Naive thymus-derived CD4-positive, alpha-beta T cell (primary cell): ENCODE measurements around the gene VGLL4. TPM values are rescaled to one million over a fixed set of nuclear protein-coding genes. Genes with fewer than 3 reads are reported as not detected.

Source experiments
- ATAC-seq: fragments of 150-1000 bp; cut with Tn5 transposase; 2 replicates; pipeline ENCODE4 v1.10.0; 2021; ENCODE audit warnings: mild to moderate bottlenecking, moderate library complexity
- CTCF ChIA-PET: fragments of 350-600 bp; sonication (Branson Sonifier 250); formaldehyde crosslinking; loops from one replicate; lab custom pipeline; 2021; ENCODE audit warnings: antibody characterized with exemption; lab: Charles Lee
- POLR2A ChIA-PET: fragments of 350-600 bp; sonication (Branson Sonifier 250); formaldehyde crosslinking; loops from one replicate; lab custom pipeline; 2021; ENCODE audit warnings: antibody characterized with exemption, inconsistent platforms; lab: Charles Lee
- DNase-seq, 9 donors: peaks; one replicate each; pipeline versions ENCODE4 v3.0.0 to v3.0.0-alpha.2; 2020 to 2022; ENCODE audit warnings: mixed read lengths in 1 of 9
- H3K27ac ChIP-seq: one replicate; pipeline ENCODE4 v1.7.0; 2013; ENCODE audit warnings: mild to moderate bottlenecking, low read depth, low read length, moderate library complexity
- H3K27me3 ChIP-seq, 2 donors: one replicate each; pipeline ENCODE4 v1.7.0; 2013; ENCODE audit warnings: low read length in 2 of 2, mild to moderate bottlenecking in 2 of 2, moderate library complexity in 2 of 2; ENCODE audit not compliant: control insufficient read depth in 2 of 2, insufficient read depth in 2 of 2
- H3K36me3 ChIP-seq, 3 experiments: 1 replicate in 2 of 3; 2 replicates in 1 of 3; pipeline ENCODE4 v1.7.0; 2013; ENCODE audit warnings: low read length in 3 of 3, mild to moderate bottlenecking in 3 of 3, moderate library complexity in 1 of 3; ENCODE audit not compliant: insufficient read depth in 3 of 3, control insufficient read depth in 2 of 3
- H3K4me1 ChIP-seq, 2 donors: one replicate each; pipeline ENCODE4 v1.7.0; 2013; ENCODE audit warnings: low read length in 2 of 2, mild to moderate bottlenecking in 2 of 2, moderate library complexity in 1 of 2; ENCODE audit not compliant: control insufficient read depth in 2 of 2, insufficient read depth in 2 of 2
- H3K4me3 ChIP-seq: 2 replicates; pipeline ENCODE4 v1.7.0; 2013; ENCODE audit warnings: mild to moderate bottlenecking, low read length
- H3K9me3 ChIP-seq, 3 experiments: 1 replicate in 2 of 3; 2 replicates in 1 of 3; pipeline ENCODE4 v1.7.0; 2013; ENCODE audit warnings: low read length in 3 of 3; ENCODE audit not compliant: control insufficient read depth in 2 of 3
- H3K27ac Mint-ChIP-seq, 9 donors: one replicate each; pipeline ENCODE4 v1.8.0; 2020 to 2022; ENCODE audit warnings: mixed read lengths in 9 of 9, mild to moderate bottlenecking in 8 of 9, moderate library complexity in 5 of 9, inconsistent platforms in 2 of 9
- H3K27me3 Mint-ChIP-seq, 5 donors: one replicate each; pipeline ENCODE4 v1.8.0; 2021 to 2022; ENCODE audit warnings: mixed read lengths in 5 of 5, mild to moderate bottlenecking in 1 of 5
- H3K36me3 Mint-ChIP-seq, 5 donors: one replicate each; pipeline ENCODE4 v1.8.0; 2020 to 2022; ENCODE audit warnings: mixed read lengths in 5 of 5, mild to moderate bottlenecking in 3 of 5, inconsistent platforms in 1 of 5
- H3K4me1 Mint-ChIP-seq, 7 donors: one replicate each; pipeline ENCODE4 v1.8.0; 2020 to 2022; ENCODE audit warnings: mixed read lengths in 7 of 7, mild to moderate bottlenecking in 3 of 7, inconsistent platforms in 1 of 7
- H3K4me3 Mint-ChIP-seq, 10 donors: one replicate each; pipeline ENCODE4 v1.8.0; 2020 to 2022; ENCODE audit warnings: mild to moderate bottlenecking in 10 of 10, mixed read lengths in 10 of 10, moderate library complexity in 6 of 10, inconsistent platforms in 2 of 10
- H3K9me3 Mint-ChIP-seq, 11 donors: one replicate each; pipeline ENCODE4 v1.8.0; 2020 to 2022; ENCODE audit warnings: mixed read lengths in 11 of 11, mild to moderate bottlenecking in 4 of 11, inconsistent platforms in 1 of 11, moderate library complexity in 1 of 11
- intact Hi-C, 2 donors: fragments of 100-400 bp; cut with micrococcal nuclease; formaldehyde crosslinking; loops; one replicate each; pipeline ENCODE4 v1.15.1; 2023
- polyA plus RNA-seq, 2 donors: library from polyadenylated mRNA; unstranded; fragments of 300-500 nt; fragmentation: Illumina TruSeq; gene quantifications; one replicate each; pipeline ENCODE4 v1.2.3, GENCODE V29; 2021
- total RNA-seq, 6 experiments: library from RNA in 5 of 6; stranded (reverse) in 5 of 6; gene quantifications; 1 replicate in 5 of 6; 2 replicates in 1 of 6; pipeline ENCODE4 v1.2.3 and lab custom pipeline; 2021 to 2026

VGLL4 gene
- total and polyA plus RNA-seq, 7 experiments from 2014 or later: 18.6 to 44.8 (median 23.8) TPM

DNA sequence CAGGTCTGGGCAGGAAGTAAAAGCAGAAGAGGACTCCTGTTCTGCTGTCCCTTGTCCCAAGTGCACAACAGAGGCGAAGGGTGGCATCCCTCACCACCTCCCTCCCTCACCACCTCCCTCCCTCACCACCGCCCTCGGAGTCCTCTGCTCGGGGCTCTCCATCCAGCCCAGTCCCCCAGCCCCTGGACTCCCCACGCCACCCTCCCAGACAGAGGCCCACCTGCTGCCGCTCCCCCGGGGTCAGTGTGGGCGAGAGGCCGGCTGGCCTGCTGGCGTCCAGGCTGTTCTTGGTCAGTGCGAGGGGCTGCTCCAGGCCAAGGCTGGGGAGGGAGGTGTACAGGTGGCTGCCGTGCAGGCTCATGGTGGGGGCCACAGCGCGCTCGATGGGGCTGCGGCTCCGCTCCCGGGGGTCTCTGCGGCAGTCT, 79.1 kb downstream of the VGLL4 start:
- Histone ChIP-seq H3K27me3 (no peaks in the 10 kb centered on the region), H3K27ac (no peak overlapping the region), H3K4me3 (no peak overlapping the region), H3K36me3 (peaks cover 0 to 76% (median 3%) of the 10 kb centered on the region in 3 experiments), H3K9me3 (no peaks in the 10 kb centered on the region), H3K4me1 (no peaks in the 10 kb centered on the region)
- ChIA-PET POLR2A (no interaction called here), CTCF (no interaction called here)
- DNase-seq (no peak), ATAC-seq (no peak)
- intact Hi-C loops: loop anchor here in 1 of 2 donors (5.0 kb wide), 1 partner anchor 78 kb away; the partner anchor contains the start of gene VGLL4
- peaks cover 0 to 22% (median 5%) of the 10 kb centered on the region in 5 donors for H3K36me3 Mint-ChIP-seq
- H3K27me3 Mint-ChIP-seq: no peaks in the 10 kb centered on the region
- no peak overlapping the region for H3K4me3 Mint-ChIP-seq
- H3K27ac Mint-ChIP-seq: peak overlapping the region in 1 of 9 donors; percentile 25
- peaks cover 0 to 18% (median 4%) of the 10 kb centered on the region in 7 donors for H3K4me1 Mint-ChIP-seq
- no peaks in the 10 kb centered on the region for H3K9me3 Mint-ChIP-seq

DNA sequence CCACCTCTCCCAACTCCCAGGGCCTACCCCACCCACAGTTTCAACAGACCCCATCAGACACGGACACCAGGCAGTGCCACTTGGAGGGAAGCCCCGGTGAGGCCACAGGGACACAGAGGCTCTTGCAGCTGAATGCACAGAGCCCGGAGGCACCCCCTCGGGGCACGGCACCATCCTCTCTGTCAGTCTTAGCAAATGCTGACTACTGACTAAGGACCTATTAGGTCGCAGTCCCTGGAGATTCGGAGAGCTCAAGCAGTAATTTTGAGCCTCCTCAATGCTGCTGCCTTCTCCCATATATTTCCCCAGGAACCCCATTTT, 79.9 kb downstream of the VGLL4 start:
- Mint-ChIP-seq H3K36me3 (peaks cover 0 to 22% (median 5%) of the 10 kb centered on the region in 5 donors), H3K27me3 (no peaks in the 10 kb centered on the region), H3K4me3 (no peak overlapping the region), H3K4me1 (peaks cover 0 to 18% (median 4%) of the 10 kb centered on the region in 7 donors), H3K27ac (peak overlapping the region in 2 of 9 donors; percentile 32 to 78), H3K9me3 (no peaks in the 10 kb centered on the region)
- POLR2A ChIA-PET: no interaction called here
- Histone ChIP-seq H3K9me3 (no peaks in the 10 kb centered on the region), H3K27ac (no peak overlapping the region), H3K4me3 (no peak overlapping the region), H3K4me1 (no peaks in the 10 kb centered on the region), H3K27me3 (no peaks in the 10 kb centered on the region), H3K36me3 (peaks cover 0 to 82% (median 3%) of the 10 kb centered on the region in 3 experiments)
- no peak for ATAC-seq
- intact Hi-C loops: no loop called here
- DNase-seq: no peak
- CTCF ChIA-PET: interaction anchor here (0.6 kb wide), 1 partner anchor 80 kb away, joined by 3 read pairs; the partner anchor contains the start of gene VGLL4

DNA sequence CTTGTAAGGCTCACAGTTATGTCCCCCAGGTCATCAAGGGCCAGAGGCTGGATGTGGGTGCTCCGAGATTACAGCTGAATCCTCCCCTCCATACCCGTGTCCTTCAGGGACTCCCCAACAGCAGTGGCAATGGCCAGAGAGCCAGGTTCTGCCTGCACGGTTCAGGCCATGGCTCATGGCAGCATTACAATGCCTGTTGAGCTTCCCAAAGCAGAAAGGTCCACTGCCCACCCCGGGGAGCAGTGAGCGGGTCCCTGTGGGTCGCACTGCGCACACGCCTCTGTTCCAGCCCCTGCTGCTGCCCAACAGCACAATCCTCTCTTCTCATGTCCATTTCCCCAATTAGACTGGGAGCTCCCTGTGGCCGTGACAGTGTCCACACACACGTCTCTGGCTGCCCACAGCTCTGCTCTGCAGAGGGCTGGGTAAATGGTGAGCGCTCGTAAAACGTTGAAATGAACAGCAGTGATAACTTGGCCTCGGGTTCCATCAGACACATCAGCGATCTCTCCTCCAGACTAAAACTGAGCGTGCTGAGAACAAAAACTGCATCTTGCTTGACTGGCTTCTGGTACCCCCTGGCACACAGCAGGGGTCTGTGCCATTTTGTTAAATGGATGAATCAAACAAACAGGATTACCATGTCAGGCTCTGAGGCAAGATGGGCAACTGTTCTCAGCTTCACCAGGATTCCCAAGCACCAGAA, 80.4 kb downstream of the VGLL4 start:
- Histone ChIP-seq H3K27me3 (no peaks in the 10 kb centered on the region), H3K27ac (no peak overlapping the region), H3K4me3 (no peak overlapping the region), H3K4me1 (no peaks in the 10 kb centered on the region), H3K9me3 (no peaks in the 10 kb centered on the region), H3K36me3 (peaks cover 0 to 84% (median 3%) of the 10 kb centered on the region in 3 experiments)
- Mint-ChIP-seq H3K9me3 (no peaks in the 10 kb centered on the region), H3K4me1 (peaks cover 0 to 18% (median 4%) of the 10 kb centered on the region in 7 donors), H3K36me3 (peaks cover 0 to 22% (median 5%) of the 10 kb centered on the region in 5 donors), H3K27ac (peak overlapping the region in 2 of 9 donors; percentile 56 to 78), H3K27me3 (no peaks in the 10 kb centered on the region), H3K4me3 (no peak overlapping the region)
- intact Hi-C loops: no loop called here
- ATAC-seq (no peak), DNase-seq (no peak)
- POLR2A ChIA-PET: no interaction called here
- CTCF ChIA-PET: interaction anchor here (0.6 kb wide), 1 partner anchor 80 kb away, joined by 3 read pairs; the partner anchor contains the start of gene VGLL4

DNA sequence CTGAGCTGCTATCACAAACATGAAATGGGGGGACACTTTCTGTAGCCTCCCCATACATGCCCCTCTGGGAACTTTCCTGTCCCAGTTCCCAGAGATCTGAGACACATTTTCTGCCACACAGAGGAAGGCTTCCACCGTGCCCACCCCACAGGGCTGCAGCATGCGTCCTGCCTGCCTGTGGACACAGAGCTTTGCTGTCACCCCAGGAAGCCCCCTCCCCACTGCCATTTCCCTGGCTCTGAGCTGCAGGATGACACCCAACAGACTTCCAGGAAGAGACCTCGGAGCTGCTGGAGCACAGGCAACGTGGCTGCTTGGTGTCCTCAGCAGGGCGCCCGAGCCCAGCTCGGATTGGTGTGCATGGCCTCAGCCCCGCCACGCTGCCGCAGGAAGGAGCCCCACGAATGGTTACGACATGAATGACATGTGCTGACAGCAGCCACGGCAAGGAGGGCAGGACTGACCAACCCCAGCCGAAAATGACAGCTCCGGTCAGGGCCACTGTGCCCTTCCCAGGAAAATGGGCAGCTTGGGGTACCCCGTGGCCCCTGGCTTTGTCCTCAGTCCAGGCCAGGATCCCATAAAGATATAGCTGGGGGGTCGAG, 81.3 kb downstream of the VGLL4 start:
- Histone ChIP-seq H3K27ac (no peak overlapping the region), H3K9me3 (no peaks in the 10 kb centered on the region), H3K36me3 (peaks cover 0 to 84% (median 3%) of the 10 kb centered on the region in 3 experiments), H3K4me3 (no peak overlapping the region), H3K4me1 (no peaks in the 10 kb centered on the region), H3K27me3 (no peaks in the 10 kb centered on the region)
- DNase-seq (no peak), ATAC-seq (no peak)
- Mint-ChIP-seq H3K4me1 (peaks cover 0 to 18% (median 9%) of the 10 kb centered on the region in 7 donors), H3K27me3 (no peaks in the 10 kb centered on the region), H3K36me3 (peaks cover 6 to 24% (median 10%) of the 10 kb centered on the region in 5 donors), H3K27ac (peak overlapping the region in 3 of 9 donors; percentile 15 to 74 (median 55)), H3K9me3 (no peaks in the 10 kb centered on the region), H3K4me3 (no peak overlapping the region)
- intact Hi-C loops: no loop called here
- ChIA-PET CTCF (interaction anchor here (0.6 kb wide), 1 partner anchor 288 kb away, joined by 3 read pairs; no protein-coding TSS in a partner anchor), POLR2A (no interaction called here)

DNA sequence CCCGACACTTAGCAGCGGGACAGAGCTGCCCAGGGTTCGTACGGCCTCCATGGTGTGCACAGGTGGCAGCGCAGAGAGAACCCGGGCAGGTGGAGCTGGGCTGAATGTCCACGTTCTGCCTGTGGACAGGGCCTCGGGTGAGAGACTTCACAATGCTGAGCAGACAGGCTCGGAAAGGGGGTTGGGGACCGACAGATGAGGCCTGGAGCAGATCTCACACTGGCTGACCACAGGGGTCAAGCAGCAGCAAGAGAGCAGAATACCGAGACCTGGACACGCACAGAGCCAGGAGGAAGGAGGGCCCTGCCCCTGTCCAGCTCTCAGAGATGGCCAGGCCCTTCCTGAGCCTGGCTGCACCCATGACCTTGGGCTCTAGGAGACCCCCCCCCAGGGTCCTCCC, 83.0 kb downstream of the VGLL4 start:
- Histone ChIP-seq H3K27me3 (no peaks in the 10 kb centered on the region), H3K27ac (no peak overlapping the region), H3K4me1 (no peaks in the 10 kb centered on the region), H3K4me3 (no peak overlapping the region), H3K9me3 (no peaks in the 10 kb centered on the region), H3K36me3 (peaks cover 0 to 89% (median 6%) of the 10 kb centered on the region in 3 experiments)
- ChIA-PET CTCF (no interaction called here), POLR2A (no interaction called here)
- no peak overlapping the region for H3K4me3 Mint-ChIP-seq
- peaks cover 0 to 11% (median 5%) of the 10 kb centered on the region in 7 donors for H3K4me1 Mint-ChIP-seq
- no peak for ATAC-seq
- no peaks in the 10 kb centered on the region for H3K9me3 Mint-ChIP-seq
- DNase-seq: no peak
- H3K27ac Mint-ChIP-seq: peak overlapping the region in 5 of 9 donors; percentile 13 to 54 (median 32)
- intact Hi-C loops: no loop called here
- H3K27me3 Mint-ChIP-seq: no peaks in the 10 kb centered on the region
- peaks cover 9 to 28% (median 10%) of the 10 kb centered on the region in 5 donors for H3K36me3 Mint-ChIP-seq

DNA sequence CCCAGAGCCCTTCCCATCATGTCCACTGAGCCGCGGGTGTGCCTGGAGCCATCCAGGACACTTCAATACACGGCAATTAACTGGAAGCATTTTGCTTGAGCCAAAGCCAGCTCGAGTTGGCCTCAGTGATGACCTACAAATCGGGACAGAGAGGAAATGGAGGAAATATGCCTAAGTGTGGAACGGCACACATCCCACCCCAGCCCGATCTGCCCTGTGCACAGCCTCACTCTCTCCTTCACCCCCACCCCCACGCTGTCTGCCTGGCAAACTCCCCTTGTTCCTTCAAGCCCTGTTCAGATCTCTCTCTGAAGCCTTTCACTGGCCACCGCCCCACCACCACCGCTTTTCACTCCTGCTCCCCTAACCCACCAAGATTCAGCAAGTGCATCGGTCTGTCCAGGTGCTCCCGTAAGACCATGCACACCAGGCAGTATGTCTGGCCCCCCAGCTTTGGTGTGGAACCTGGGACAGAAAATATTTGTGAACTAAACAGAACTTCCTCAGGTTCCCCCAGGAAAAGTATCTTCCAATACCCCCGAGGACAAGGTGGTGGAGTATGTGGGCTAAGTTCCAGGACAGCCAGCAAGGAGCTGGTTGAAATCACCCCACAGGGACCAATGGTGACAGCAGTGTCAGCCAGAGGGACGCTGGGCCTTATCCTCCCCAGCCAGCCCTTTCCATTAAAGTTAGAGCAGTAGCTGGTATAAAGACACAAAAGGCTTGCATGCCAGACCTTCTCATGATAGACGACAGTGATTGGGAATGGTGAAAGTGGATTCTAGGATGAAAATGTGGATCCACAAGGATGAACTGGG, 83.7 kb downstream of the VGLL4 start:
- no peaks in the 10 kb centered on the region for H3K9me3 Mint-ChIP-seq
- ChIA-PET CTCF (no interaction called here), POLR2A (no interaction called here)
- H3K27ac Mint-ChIP-seq: peak overlapping the region in 6 of 9 donors; percentile 13 to 68 (median 60)
- Histone ChIP-seq H3K9me3 (no peaks in the 10 kb centered on the region), H3K4me1 (no peaks in the 10 kb centered on the region), H3K36me3 (peaks cover 0 to 90% (median 6%) of the 10 kb centered on the region in 3 experiments), H3K27me3 (no peaks in the 10 kb centered on the region), H3K27ac (no peak overlapping the region), H3K4me3 (no peak overlapping the region)
- ATAC-seq (no peak), DNase-seq (no peak)
- intact Hi-C loops: no loop called here
- peaks cover 9 to 32% (median 10%) of the 10 kb centered on the region in 5 donors for H3K36me3 Mint-ChIP-seq
- peaks cover 0 to 11% (median 5%) of the 10 kb centered on the region in 7 donors for H3K4me1 Mint-ChIP-seq
- no peaks in the 10 kb centered on the region for H3K27me3 Mint-ChIP-seq
- H3K4me3 Mint-ChIP-seq: no peak overlapping the region
